MCF 10A (cell line): ENCODE measurements around the gene NEDD1. TPM values are rescaled to one million over a fixed set of nuclear protein-coding genes. Genes with fewer than 3 reads are reported as not detected.

Source experiments
- BruUV-seq: library from RNA; stranded (reverse); fragments of 400-500 nt; replicated peaks from 2 replicates; lab custom pipeline; 2021; lab: Mats Ljungman, UMichigan
- CTCF ChIA-PET: fragments of 300-600 bp; sonication (Branson Sonifier 250); formaldehyde crosslinking; extraction: SDS; loops from one replicate; lab custom pipeline; 2021; ENCODE audit warnings: antibody characterized with exemption, inconsistent platforms; lab: Yijun Ruan, JAX
- POLR2A ChIA-PET: fragments of 300-600, 350-650 bp; sonication (Branson Sonifier 250); formaldehyde crosslinking; extraction: SDS; loops from one replicate; lab custom pipeline; 2020; ENCODE audit warnings: antibody characterized with exemption, inconsistent platforms; lab: Yijun Ruan, JAX
- DNase-seq: peaks from one replicate; pipeline ENCODE4 v3.0.0-alpha.2; 2018; ENCODE audit not compliant: unreplicated experiment
- H3K27ac Mint-ChIP-seq: one replicate; pipeline ENCODE4 v1.8.0; 2022; ENCODE audit warnings: mild to moderate bottlenecking, low read depth, mixed read lengths; ENCODE audit not compliant: unreplicated experiment
- H3K27me3 Mint-ChIP-seq: one replicate; pipeline ENCODE4 v1.8.0; 2022; ENCODE audit warnings: mixed read lengths; ENCODE audit not compliant: insufficient read depth, unreplicated experiment
- H3K36me3 Mint-ChIP-seq: one replicate; pipeline ENCODE4 v1.8.0; 2022; ENCODE audit warnings: mild to moderate bottlenecking, moderate library complexity, mixed read lengths; ENCODE audit not compliant: insufficient read depth, unreplicated experiment
- H3K4me1 Mint-ChIP-seq: one replicate; pipeline ENCODE4 v1.8.0; 2022; ENCODE audit warnings: mixed read lengths; ENCODE audit not compliant: insufficient read depth, unreplicated experiment
- H3K4me3 Mint-ChIP-seq: one replicate; pipeline ENCODE4 v1.8.0; 2022; ENCODE audit warnings: mild to moderate bottlenecking, moderate library complexity, mixed read lengths; ENCODE audit not compliant: unreplicated experiment
- H3K9me3 Mint-ChIP-seq: one replicate; pipeline ENCODE4 v1.8.0; 2022; ENCODE audit warnings: mixed read lengths; ENCODE audit not compliant: unreplicated experiment
- CTCF ChIP-seq: fragments of 200-600 bp; IDR thresholded peaks from one replicate; pipeline ENCODE4 v1.8.0; 2022; ENCODE audit warnings: antibody characterized with exemption, mild to moderate bottlenecking; ENCODE audit not compliant: unreplicated experiment
- intact Hi-C: fragments of 100-400 bp; cut with micrococcal nuclease; formaldehyde crosslinking; loops from 2 replicates; pipeline ENCODE4 v1.14.1; 2022
- total RNA-seq: library from RNA; stranded (reverse); gene quantifications from 2 replicates; pipeline ENCODE4 v1.2.3, GENCODE V29; 2022

NEDD1 gene
- total RNA-seq, 1 experiment from 2014 or later = 23.5 TPM

GRCh38 chr12:96872961-96873360 lies 34.1 kb upstream of the NEDD1 start:
- no peaks in the 10 kb centered on the region for H3K4me1 Mint-ChIP-seq
- H3K27me3 Mint-ChIP-seq = no peaks in the 10 kb centered on the region
- peaks cover 13% of the 10 kb centered on the region for H3K9me3 Mint-ChIP-seq
- ChIA-PET POLR2A (interaction anchor here (1.2 kb wide), 1 partner anchor 34 kb away, joined by 3 read pairs; no protein-coding TSS in a partner anchor), CTCF (no interaction called here)
- TF ChIP-seq CTCF = no peak
- no peak overlapping the region for H3K4me3 Mint-ChIP-seq
- BruUV-seq = no TSS peak
- H3K27ac Mint-ChIP-seq = no peak overlapping the region
- H3K36me3 Mint-ChIP-seq = no peaks in the 10 kb centered on the region
- intact Hi-C loops = no loop called here
- DNase-seq = no peak

GRCh38 chr12:96874211-96874610 lies 32.8 kb upstream of the NEDD1 start:
- no peaks in the 10 kb centered on the region for H3K36me3 Mint-ChIP-seq
- no peaks in the 10 kb centered on the region for H3K4me1 Mint-ChIP-seq
- H3K27ac Mint-ChIP-seq = no peak overlapping the region
- no peak for DNase-seq
- TF ChIP-seq CTCF = no peak
- ChIA-PET CTCF (no interaction called here), POLR2A (no interaction called here)
- H3K27me3 Mint-ChIP-seq = no peaks in the 10 kb centered on the region
- BruUV-seq = no TSS peak
- peaks cover 13% of the 10 kb centered on the region for H3K9me3 Mint-ChIP-seq
- H3K4me3 Mint-ChIP-seq = no peak overlapping the region
- intact Hi-C loops = no loop called here

- BruUV-seq = no TSS peak
- no peak overlapping the region for H3K27ac Mint-ChIP-seq
These were observed 30.1 kb upstream of the NEDD1 start for GRCh38 chr12:96876966-96877365.

GRCh38 chr12:96878704-96879103 lies 28.4 kb upstream of the NEDD1 start:
- DNase-seq = no peak
- H3K4me1 Mint-ChIP-seq = no peaks in the 10 kb centered on the region
- H3K27ac Mint-ChIP-seq = no peak overlapping the region
- BruUV-seq = no TSS peak
- H3K9me3 Mint-ChIP-seq = no peaks in the 10 kb centered on the region
- no peak for TF ChIP-seq CTCF
- no peak overlapping the region for H3K4me3 Mint-ChIP-seq
- no peaks in the 10 kb centered on the region for H3K36me3 Mint-ChIP-seq
- POLR2A ChIA-PET = interaction anchor here (0.6 to 1.3 kb wide), 2 partner anchors 11 to 457 kb away, joined by 3 to 4 read pairs; no protein-coding TSS in a partner anchor
- no peaks in the 10 kb centered on the region for H3K27me3 Mint-ChIP-seq
- intact Hi-C loops = no loop called here
- CTCF ChIA-PET = interaction anchor here (0.6 kb wide), 2 partner anchors 79 to 111 kb away, joined by 3 read pairs; no protein-coding TSS in a partner anchor

More at GRCh38 chr12:96876966-96877365, 30.1 kb upstream of the NEDD1 start:
- no peak for DNase-seq
- no peaks in the 10 kb centered on the region for H3K27me3 Mint-ChIP-seq
- no peak for TF ChIP-seq CTCF
- intact Hi-C loops = no loop called here
- H3K36me3 Mint-ChIP-seq = no peaks in the 10 kb centered on the region
- peaks cover 8% of the 10 kb centered on the region for H3K9me3 Mint-ChIP-seq
- H3K4me1 Mint-ChIP-seq = no peaks in the 10 kb centered on the region
- H3K4me3 Mint-ChIP-seq = no peak overlapping the region
- ChIA-PET CTCF (no interaction called here), POLR2A (no interaction called here)
